Liver (tissue), 9 donors: ENCODE data around the gene CDC16. TPM values are rescaled to one million over a fixed set of nuclear protein-coding genes. Genes with fewer than 3 reads are reported as not detected.

Experiments used
- DNase-seq: peaks from one replicate; pipeline ENCODE4 v3.0.0-alpha.2; 2017; ENCODE audit warnings: low spot score
- H3K27ac ChIP-seq, 2 donors: one replicate each; pipeline ENCODE4 v1.7.0; 2013; ENCODE audit warnings: inconsistent platforms in 2 of 2, low read length in 2 of 2, control low read depth in 1 of 2, low read depth in 1 of 2, mild to moderate bottlenecking in 1 of 2
- H3K27me3 ChIP-seq, 4 donors: one replicate each; pipeline versions ENCODE4 v1.6.1 to v1.7.0; 2013; ENCODE audit warnings: low read length in 3 of 4, inconsistent platforms in 1 of 4, mild to moderate bottlenecking in 1 of 4, moderate library complexity in 1 of 4; ENCODE audit not compliant: control insufficient read depth in 4 of 4, insufficient read depth in 4 of 4
- H3K36me3 ChIP-seq, 4 donors: one replicate each; pipeline versions ENCODE4 v1.6.1 to v1.7.0; 2013; ENCODE audit warnings: low read length in 3 of 4, mild to moderate bottlenecking in 3 of 4, low read depth in 1 of 4, moderate library complexity in 1 of 4; ENCODE audit not compliant: control insufficient read depth in 4 of 4, insufficient read depth in 3 of 4
- H3K4me1 ChIP-seq, 4 donors: one replicate each; pipeline versions ENCODE4 v1.6.1 to v1.7.0; 2013; ENCODE audit warnings: low read length in 3 of 4, mild to moderate bottlenecking in 3 of 4, moderate library complexity in 1 of 4; ENCODE audit not compliant: control insufficient read depth in 4 of 4, insufficient read depth in 4 of 4
- H3K4me3 ChIP-seq, 3 donors: one replicate each; pipeline versions ENCODE4 v1.6.1 to v1.7.0; 2013; ENCODE audit warnings: low read length in 3 of 3, control low read depth in 1 of 3, low read depth in 1 of 3, mild to moderate bottlenecking in 1 of 3
- H3K9ac ChIP-seq, 2 donors: one replicate each; pipeline ENCODE4 v1.7.0; 2013; ENCODE audit warnings: low read length in 2 of 2, mild to moderate bottlenecking in 2 of 2, moderate library complexity in 2 of 2, control low read depth in 1 of 2, low read depth in 1 of 2
- H3K9me3 ChIP-seq, 4 donors: one replicate each; pipeline versions ENCODE4 v1.6.1 to v1.7.0; 2013; ENCODE audit warnings: low read length in 3 of 4; ENCODE audit not compliant: control insufficient read depth in 4 of 4
- ATF3 ChIP-seq: IDR thresholded peaks from 2 replicates; pipeline ENCODE4 v1.6.1; 2016; ENCODE audit warnings: antibody characterized with exemption
- CTCF ChIP-seq: fragments of 150-350 bp; IDR thresholded peaks from 2 replicates; pipeline ENCODE4 v1.5.1; 2017; ENCODE audit warnings: improper control_type of control experiment, low read depth, low read length; ENCODE audit not compliant: missing input control
- EGR1 ChIP-seq, 2 donors: IDR thresholded peaks; 2 replicates each; pipeline ENCODE4 v1.6.1; 2016 to 2018; ENCODE audit warnings: antibody characterized with exemption in 2 of 2, low read depth in 2 of 2
- FOXA1 ChIP-seq: IDR thresholded peaks from 2 replicates; pipeline ENCODE4 v1.6.1; 2016; ENCODE audit warnings: antibody characterized with exemption
- FOXA2 ChIP-seq: IDR thresholded peaks from 2 replicates; pipeline ENCODE4 v1.6.1; 2016; ENCODE audit warnings: antibody characterized with exemption
- GABPA ChIP-seq, 2 donors: IDR thresholded peaks in 1 of 2; conservative IDR thresholded peaks in 1 of 2; 2 replicates each; pipeline ENCODE4 v1.6.1; 2016; ENCODE audit warnings: antibody characterized with exemption in 2 of 2, mild to moderate bottlenecking in 1 of 2, moderate library complexity in 1 of 2
- HNF4A ChIP-seq, 2 donors: conservative IDR thresholded peaks; 2 replicates each; pipeline ENCODE4 v1.6.1; 2016; ENCODE audit warnings: antibody characterized with exemption in 2 of 2, mild to moderate bottlenecking in 2 of 2
- HNF4G ChIP-seq: IDR thresholded peaks from 2 replicates; pipeline ENCODE4 v1.6.1; 2016; ENCODE audit warnings: antibody characterized with exemption
- JUND ChIP-seq, 2 donors: IDR thresholded peaks; 2 replicates each; pipeline ENCODE4 v1.6.1; 2016; ENCODE audit warnings: antibody characterized with exemption in 2 of 2
- MAX ChIP-seq: IDR thresholded peaks from 2 replicates; pipeline ENCODE4 v1.6.1; 2016; ENCODE audit warnings: antibody characterized with exemption
- NR2F2 ChIP-seq: IDR thresholded peaks from 2 replicates; pipeline ENCODE4 v1.6.1; 2016; ENCODE audit warnings: antibody characterized with exemption
- RAD21 ChIP-seq, 2 donors: IDR thresholded peaks; 2 replicates each; pipeline ENCODE4 v1.6.1; 2016; ENCODE audit warnings: antibody characterized with exemption in 2 of 2, mild to moderate bottlenecking in 2 of 2
- REST ChIP-seq: IDR thresholded peaks from 2 replicates; pipeline ENCODE4 v1.6.1; 2016; ENCODE audit warnings: antibody characterized with exemption, mild to moderate bottlenecking
- RXRA ChIP-seq, 2 donors: IDR thresholded peaks; 2 replicates each; pipeline ENCODE4 v1.6.1; 2017 to 2018; ENCODE audit warnings: antibody characterized with exemption in 2 of 2, mild to moderate bottlenecking in 1 of 2
- SP1 ChIP-seq: IDR thresholded peaks from 2 replicates; pipeline ENCODE4 v1.6.1; 2018; ENCODE audit warnings: antibody characterized with exemption, mild to moderate bottlenecking
- TAF1 ChIP-seq: conservative IDR thresholded peaks from 2 replicates; pipeline ENCODE4 v1.6.1; 2016; ENCODE audit warnings: antibody characterized with exemption, mild to moderate bottlenecking
- YY1 ChIP-seq: IDR thresholded peaks from 2 replicates; pipeline ENCODE4 v1.6.1; 2016; ENCODE audit warnings: antibody characterized with exemption, mild to moderate bottlenecking
- ZBTB33 ChIP-seq: IDR thresholded peaks from 2 replicates; pipeline ENCODE4 v1.6.1; 2016; ENCODE audit warnings: antibody characterized with exemption
- WGBS: extraction: QIAGEN DNeasy Blood & Tissue Kit; methylation state at CpG from one replicate; pipeline ENCODE4 v1.1.7; 2013; 5-methylcytosine and 5-hydroxymethylcytosine counted together
- polyA plus RNA-seq, 2 donors: library from polyadenylated mRNA; stranded (reverse) in 1 of 2; unstranded in 1 of 2; fragments of 200-250 nt in 1 of 2; fragments of >200 nt in 1 of 2; fragmentation: Nextera tagmentation in 1 of 2; extraction: Ambion mirVana in 1 of 2; gene quantifications; one replicate each; pipeline versions ENCODE4 v1.2.1 to v1.2.3, GENCODE V29; 2013 to 2015
- total RNA-seq, 2 donors: library from RNA; depleted of rRNA; stranded (reverse); fragments of >200 nt; gene quantifications; one replicate each; pipeline ENCODE4 v1.2.3, GENCODE V29; 2014
- donor health status: healthy.
- donor health status: healthy.
- donor health status: healthy.
- donor health status: healthy.
- donor health status: healthy.

CDC16 gene
- total and polyA plus RNA-seq, 4 donors, result 23.0 to 38.7 (median 30.8) TPM

- TF ChIP-seq ATF3, result no peak
- no peak for TF ChIP-seq HNF4A (conservative IDR thresholded peaks at IDR 0.05)
Observed at GRCh38 chr13:114275304-114275703, 40.6 kb downstream of the CDC16 start (continued).

GRCh38 chr13:114279146-114279545, 44.4 kb downstream of the CDC16 start:
- no peaks in the 10 kb centered on the region for H3K27me3 ChIP-seq
- 82% methylated on average over 4 of the region's 4 CpGs for WGBS
- no peak overlapping the region for H3K9ac ChIP-seq
- no peak overlapping the region for H3K4me3 ChIP-seq
- peaks cover 0 to 3% (median 0%) of the 10 kb centered on the region in 4 donors for H3K36me3 ChIP-seq
- no peak overlapping the region for H3K27ac ChIP-seq
- H3K9me3 ChIP-seq, result no peaks in the 10 kb centered on the region
- DNase-seq, result no peak
- peaks cover 3 to 18% (median 12%) of the 10 kb centered on the region in 4 donors for H3K4me1 ChIP-seq
- TF ChIP-seq YY1 (no peak), FOXA1 (no peak), MAX (no peak), REST (no peak), ATF3 (no peak), NR2F2 (no peak), RXRA (IDR thresholded peaks at IDR 0.05) (no peak), FOXA2 (no peak), HNF4G (no peak), HNF4A (conservative IDR thresholded peaks at IDR 0.05) (no peak), GABPA (IDR thresholded peaks at IDR 0.05 in 1 of 2, conservative IDR thresholded peaks at IDR 0.05 in 1 of 2) (no peak), SP1 (no peak), EGR1 (IDR thresholded peaks at IDR 0.05; ENCODE audit: low read depth in 2 of 2) (no peak), JUND (IDR thresholded peaks at IDR 0.05) (no peak), RAD21 (IDR thresholded peaks at IDR 0.05) (no peak), CTCF (no peak), ZBTB33 (no peak), TAF1 (no peak)
